ENCODE data around the gene USP36. TPM values are rescaled to one million over a fixed set of nuclear protein-coding genes. Genes with fewer than 3 reads are reported as not detected.

The USP36 gene
- total RNA-seq, 1 donor from 2014 or later: 21.9 TPM

- DNase-seq (ENCODE audit: low spot score): no peak
These were observed 23.5 kb downstream of the USP36 start for GRCh38 chr17:78817123-78817522.

GRCh38 chr17:78815696-78816095, 24.9 kb downstream of the USP36 start:
- DNase-seq (ENCODE audit: low spot score): no peak

GRCh38 chr17:78812855-78813254, 27.8 kb downstream of the USP36 start:
- DNase-seq (ENCODE audit: low spot score): no peak

GRCh38 chr17:78808163-78808562, 32.5 kb downstream of the USP36 start:
- peak; percentile 50 for DNase-seq (ENCODE audit: low spot score)

- DNase-seq (ENCODE audit: low spot score): no peak
These were observed 34.2 kb downstream of the USP36 start for GRCh38 chr17:78806451-78806850.

- DNase-seq (ENCODE audit: low spot score): no peak
These were observed 35.3 kb downstream of the USP36 start for GRCh38 chr17:78805301-78805700.

GRCh38 chr17:78804777-78805176, 35.8 kb downstream of the USP36 start:
- no peak for DNase-seq (ENCODE audit: low spot score)

GRCh38 chr17:78803186-78803845, 37.3 kb downstream of the USP36 start:
- no peak for DNase-seq (ENCODE audit: low spot score)

GRCh38 chr17:78802459-78802858, 38.2 kb downstream of the USP36 start:
- no peak for DNase-seq (ENCODE audit: low spot score)

GRCh38 chr17:78802008-78802407, 38.6 kb downstream of the USP36 start:
- DNase-seq (ENCODE audit: low spot score): no peak

- no peak for DNase-seq (ENCODE audit: low spot score)
These were observed 40.3 kb downstream of the USP36 start for GRCh38 chr17:78800132-78800931.

GRCh38 chr17:78798695-78799559, 41.7 kb downstream of the USP36 start:
- no peak for DNase-seq (ENCODE audit: low spot score)

GRCh38 chr17:78797691-78798585, 42.7 kb downstream of the USP36 start:
- DNase-seq (ENCODE audit: low spot score): no peak

GRCh38 chr17:78797213-78797612, 43.4 kb downstream of the USP36 start:
- DNase-seq (ENCODE audit: low spot score): no peak

GRCh38 chr17:78796517-78796900, 44.1 kb downstream of the USP36 start:
- no peak for DNase-seq (ENCODE audit: low spot score)

GRCh38 chr17:78795861-78796516, 44.6 kb downstream of the USP36 start:
- DNase-seq (ENCODE audit: low spot score): no peak

GRCh38 chr17:78794864-78795640, 45.6 kb downstream of the USP36 start:
- no peak for DNase-seq (ENCODE audit: low spot score)

- no peak for DNase-seq (ENCODE audit: low spot score)
These were observed 46.2 kb downstream of the USP36 start for GRCh38 chr17:78794399-78794798.

- no peak for DNase-seq (ENCODE audit: low spot score)
These were observed 46.6 kb downstream of the USP36 start for GRCh38 chr17:78793968-78794367.

GRCh38 chr17:78793415-78793814, 47.2 kb downstream of the USP36 start:
- DNase-seq (ENCODE audit: low spot score): no peak

Data from umbilical cord (tissue), 2 donors.